ENCODE data around the gene DPYSL3.
"Not testable (repeated sequence)": the region's sequence is repeated elsewhere in the genome, so short reads cannot be mapped to it uniquely, and the experiment has no call there.

The DPYSL3 gene

DNA sequence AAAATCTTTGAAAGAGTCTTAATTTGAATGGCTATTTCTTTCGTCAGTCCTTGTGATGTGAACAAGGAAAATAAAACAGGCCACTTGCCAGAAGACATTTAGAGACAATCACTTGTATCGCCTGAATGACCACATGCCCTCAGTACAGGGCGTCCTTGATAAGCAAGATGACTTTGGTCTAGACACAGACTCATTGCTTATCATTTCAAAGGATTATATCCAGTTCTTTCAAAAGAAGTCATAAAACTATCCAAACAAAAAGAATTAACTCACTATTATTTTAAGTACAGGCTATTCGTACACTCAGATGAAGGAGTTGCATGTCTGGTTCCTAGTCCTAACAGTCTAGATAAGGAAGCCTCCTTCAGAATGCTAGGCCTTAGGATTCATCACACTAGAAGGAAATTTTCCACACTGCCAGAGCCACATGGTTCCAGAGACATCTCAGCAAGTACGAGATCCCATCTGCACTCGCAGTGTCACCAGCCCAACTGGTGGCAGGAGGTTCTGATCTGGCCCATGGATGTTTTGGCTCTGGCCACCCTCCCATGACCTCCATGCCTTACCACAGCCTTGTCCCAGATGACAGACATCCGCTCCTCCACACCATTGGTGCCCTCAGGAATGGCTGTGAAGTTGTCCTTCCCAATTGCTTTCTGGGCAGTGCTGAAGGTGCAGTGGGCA is 109.6 kb downstream of the DPYSL3 start:
- no peak for ATAC-seq

DNA sequence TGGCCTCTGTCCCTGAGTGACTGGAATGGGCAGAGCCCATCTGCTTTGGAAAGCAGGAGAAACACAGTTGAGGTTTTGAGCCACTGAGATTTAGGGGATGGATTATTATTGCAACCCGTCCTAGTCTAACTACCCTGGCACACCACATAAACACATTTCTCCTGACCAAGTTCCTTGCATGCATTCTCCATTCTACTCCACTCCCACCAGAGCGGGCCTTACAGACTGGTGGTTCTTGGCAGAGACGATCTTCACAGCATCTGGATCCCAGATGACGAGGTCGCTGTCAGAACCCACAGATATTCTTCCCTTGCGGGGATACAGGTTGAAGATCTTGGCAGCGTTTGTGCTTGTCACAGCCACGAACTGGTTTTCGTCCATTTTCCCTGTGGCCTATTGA is 111.0 kb downstream of the DPYSL3 start:
- ATAC-seq, result no peak

DNA sequence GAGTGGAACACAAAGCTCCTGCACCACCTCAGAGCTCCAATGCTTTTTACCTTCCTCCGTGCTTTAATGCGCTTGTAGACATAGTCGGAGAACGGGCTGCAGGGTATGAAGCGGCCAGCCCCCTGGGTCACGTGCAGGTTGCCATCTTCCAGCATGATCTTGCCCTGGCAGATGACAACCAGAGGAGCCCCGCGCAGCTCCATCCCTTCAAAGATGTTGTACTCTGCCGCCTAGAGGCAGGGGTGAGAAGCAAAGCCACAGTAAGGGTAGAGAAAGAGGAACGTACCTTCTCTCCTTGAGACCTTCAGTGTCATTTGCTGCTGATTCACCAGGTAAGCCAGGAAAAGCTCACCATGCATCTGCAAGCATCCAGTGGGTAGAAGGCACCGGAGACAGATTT is 112.3 kb downstream of the DPYSL3 start:
- ATAC-seq, result no peak

DNA sequence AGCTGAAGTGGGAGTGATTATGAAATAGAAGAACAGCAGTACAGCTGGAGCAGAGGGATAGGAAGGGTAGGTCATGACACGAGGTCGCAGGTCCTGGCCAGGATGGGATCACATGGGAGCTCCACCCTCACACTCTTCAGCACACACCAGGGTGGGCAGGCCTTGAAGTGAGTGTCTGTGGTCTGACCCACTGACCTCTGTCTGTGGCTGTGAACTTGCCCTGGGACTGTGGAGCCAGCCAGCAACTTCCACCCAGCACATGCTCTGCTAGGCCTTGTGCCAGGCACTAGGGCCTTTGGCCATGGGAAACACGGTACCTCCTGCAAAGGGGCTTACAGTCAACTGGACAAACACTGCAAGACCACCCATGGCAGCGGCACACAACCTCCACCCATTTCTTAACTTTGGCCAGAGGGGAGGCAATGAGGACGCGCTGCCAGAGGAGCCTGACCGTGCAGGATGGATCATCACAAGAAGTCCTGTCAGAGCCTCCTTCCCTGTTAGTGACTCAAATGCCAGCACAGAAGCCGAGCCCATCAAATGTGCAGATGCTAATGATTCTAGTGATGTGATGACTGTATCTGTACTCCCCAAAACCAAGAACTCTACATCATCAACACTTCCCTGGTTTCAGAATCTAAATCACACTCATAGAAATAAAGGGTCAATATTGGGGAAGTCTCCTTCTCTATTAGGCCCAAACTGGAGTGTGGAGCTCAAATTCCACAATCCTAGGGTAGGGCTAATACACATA is 113.6 kb downstream of the DPYSL3 start:
- no peak for ATAC-seq

DNA sequence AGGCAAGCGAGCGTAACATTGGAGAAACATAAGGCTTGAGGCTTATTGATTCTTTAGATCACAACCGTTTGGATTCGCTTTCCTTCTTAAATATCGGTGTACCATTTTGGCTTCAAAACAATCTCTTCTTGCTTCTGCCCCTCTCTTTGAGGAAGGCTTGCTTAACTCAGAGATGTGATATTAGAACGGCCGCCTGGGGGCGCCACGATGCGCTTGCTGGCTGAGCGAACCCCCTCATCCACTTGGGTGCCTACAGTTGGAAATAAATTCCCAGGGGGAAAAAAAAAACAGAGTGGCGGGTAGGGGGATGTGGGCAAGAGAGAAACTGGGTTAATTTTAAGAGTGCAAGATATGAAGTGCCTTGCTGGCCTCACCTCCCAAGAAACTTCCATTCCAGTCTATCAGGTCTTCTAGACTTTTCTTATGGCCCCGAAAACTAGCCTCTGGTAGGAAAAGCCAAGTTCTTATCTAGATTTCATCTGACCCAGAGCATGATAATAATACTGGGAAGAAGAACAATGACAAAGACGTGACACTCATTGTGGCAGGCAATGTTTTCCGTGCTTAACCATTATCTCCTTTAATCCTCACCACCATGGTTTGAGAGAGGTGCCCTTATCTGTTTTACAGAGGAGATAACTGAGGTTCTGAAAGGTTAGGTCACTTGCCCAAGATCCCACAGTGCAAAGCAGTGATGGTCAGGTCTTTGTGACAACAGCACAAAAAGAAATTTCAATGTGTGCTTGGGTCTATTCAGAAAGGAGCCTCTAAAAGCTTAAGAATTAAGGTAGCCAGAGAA is 115.8 kb downstream of the DPYSL3 start:
- no peak for ATAC-seq

DNA sequence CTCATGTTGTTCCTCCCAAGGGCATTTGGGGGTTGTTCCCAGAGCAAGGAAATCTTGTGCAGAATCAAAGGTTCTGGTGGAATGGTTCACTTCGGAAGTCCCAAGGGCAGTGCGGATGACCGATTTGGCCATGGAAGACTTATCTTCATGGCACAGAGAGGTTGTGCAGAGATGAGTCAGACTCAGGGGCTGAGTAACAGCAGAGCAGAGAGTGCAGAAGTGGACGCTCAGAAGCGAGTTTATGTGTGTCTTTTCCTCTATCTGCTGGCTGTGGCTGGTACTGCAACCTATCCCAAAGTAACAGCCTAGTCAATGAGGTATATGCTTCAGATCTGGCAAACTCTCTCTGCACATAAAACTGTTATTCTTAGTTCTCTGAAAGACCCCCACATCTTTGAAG is 118.1 kb downstream of the DPYSL3 start:
- ATAC-seq, result no peak

DNA sequence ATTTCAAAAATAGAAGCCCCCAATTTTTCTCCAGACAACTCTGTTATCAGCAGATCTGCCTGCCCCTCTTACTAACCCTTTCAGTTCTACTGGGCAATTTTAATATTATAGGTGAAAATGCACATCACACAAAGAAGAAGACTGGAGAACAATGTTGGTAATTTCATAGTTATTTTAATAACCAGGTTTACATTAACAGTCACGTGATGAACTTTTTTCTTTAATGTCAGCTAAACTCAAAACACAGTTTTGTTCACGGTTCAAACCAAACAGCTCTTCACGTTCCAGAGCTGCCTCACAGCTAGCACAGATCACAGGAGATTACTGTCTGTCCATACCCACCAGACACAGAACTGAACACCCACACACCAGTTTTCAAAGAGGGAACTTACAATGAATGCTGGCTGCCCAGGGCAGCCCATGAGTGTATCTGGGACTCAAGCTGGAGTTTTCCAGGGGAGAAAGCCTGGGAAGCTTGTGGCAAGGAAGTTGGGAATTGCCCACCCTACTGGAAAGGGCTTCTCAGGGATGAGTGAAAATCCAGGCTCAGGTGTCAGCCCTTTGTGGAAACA is 119.1 kb downstream of the DPYSL3 start:
- no peak for ATAC-seq

DNA sequence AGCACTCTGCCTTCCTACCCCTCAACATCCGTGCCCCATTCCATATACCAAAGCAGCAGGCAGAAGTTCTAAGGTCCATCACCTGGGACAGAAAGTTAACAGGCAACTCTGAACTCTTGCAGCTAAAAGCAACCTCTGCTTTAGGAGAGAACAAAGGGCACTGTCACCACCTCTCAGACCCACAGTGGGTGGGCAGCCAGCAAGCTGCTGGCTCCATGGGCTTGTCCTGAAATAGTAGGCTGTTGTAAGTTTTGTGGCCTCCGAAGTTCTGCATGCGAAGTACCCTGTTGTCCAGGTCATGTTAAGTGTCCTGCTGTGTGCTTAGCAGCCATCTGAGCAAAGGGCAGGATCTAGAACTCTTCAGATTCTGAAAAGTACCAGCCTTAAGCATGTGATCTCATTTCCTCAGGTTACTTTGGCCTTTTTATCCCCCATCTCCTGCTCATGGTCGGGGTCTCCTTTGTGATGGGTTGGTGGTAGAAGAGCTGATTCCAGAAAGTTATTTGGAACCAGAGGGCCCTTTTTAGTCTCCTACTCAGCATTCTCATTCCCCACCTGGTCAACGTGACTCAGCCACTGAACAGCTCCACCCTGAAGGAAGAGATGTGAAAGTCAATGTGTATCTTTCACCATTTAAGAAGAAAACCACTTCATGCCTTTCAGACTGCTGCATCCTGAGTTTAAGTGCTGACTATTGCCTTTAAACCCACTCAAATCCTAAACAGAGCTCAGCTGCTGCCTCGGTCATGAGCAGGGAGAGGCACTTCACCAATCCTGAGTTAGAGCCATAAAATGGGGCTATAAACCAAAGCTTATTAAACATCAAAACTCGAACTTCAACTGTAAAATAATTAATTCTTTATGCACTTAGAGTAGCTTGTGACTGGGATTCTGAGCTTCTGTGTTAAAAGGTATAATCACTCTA is 121.4 kb downstream of the DPYSL3 start:
- ATAC-seq, result no peak

DNA sequence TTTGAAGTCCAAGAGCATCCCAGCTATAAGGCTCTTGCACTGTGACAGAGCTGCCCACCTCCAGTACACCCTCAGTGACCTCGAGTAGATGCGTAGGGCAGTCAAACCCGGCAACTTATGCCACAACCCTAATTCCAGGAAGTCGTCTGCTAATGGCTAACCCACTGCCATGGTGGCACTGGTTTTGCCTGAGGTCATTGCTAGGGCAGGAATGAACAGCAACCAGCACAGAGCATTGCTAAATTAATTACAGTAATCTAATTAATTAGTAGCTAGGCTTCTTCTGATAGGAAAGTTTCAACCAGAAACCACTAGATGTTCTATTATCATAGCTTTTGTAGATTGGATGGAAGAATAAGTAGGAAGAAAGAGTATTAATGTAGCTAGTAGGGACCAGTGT is 122.8 kb downstream of the DPYSL3 start:
- ATAC-seq, result no peak

DNA sequence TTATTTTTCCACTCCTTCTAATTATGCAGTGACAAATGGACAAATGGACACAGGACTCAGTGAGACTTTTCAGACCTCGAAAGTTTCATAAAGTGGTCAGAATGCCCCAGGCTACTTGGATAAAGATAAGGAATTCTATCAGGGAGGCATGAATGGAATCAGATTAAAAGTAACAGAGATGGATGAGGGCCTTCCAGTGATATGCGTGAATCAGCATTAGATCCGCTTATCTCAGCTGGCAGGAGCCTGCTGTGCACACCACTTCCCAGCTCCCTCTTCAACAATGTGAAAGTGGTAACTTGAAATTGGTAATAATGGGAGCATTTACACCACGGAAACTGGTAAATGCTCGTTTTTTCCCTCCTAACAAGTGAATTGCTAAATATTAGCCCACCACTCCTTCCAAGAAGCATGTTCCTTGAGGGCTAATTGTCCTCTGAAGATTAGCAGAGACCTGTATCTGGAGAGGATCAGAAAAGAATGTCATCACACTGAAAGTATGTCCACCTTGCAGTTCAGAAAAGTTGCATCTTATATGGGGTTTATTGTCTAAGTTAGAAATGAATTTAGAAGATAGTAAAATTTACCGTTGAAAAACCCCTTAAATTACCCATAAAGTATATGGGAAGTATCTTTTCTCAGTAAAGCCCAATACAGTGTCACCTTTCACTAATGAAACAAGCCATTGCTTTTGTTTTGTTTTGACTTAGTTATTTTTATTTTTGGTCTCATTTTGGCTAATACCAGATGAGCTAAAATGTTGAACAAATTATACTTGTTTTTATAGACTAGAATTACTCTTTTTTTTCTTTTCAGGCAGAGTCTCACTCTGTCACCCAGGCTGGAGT is 125.3 kb downstream of the DPYSL3 start:
- no peak for ATAC-seq

DNA sequence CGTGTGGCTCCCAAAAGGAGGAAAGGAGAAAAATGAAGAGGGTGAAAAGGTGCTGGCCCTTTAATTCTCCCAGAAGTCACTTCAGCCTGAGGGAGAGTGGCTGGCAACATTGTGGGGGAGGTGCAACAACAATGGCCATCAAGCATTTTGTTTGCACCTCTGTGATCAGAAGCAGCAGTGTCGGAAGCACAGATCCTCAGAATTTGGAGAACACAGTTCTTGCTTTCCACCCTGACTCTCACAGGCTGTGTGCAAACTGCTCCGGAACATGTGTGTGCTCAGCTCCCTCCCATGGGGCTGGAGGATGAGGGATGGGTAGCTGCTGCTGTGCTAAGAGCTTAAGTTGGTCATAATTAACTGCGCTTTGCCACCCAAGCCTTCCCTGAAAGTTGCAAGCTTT is 127.1 kb downstream of the DPYSL3 start:
- no peak for ATAC-seq

DNA sequence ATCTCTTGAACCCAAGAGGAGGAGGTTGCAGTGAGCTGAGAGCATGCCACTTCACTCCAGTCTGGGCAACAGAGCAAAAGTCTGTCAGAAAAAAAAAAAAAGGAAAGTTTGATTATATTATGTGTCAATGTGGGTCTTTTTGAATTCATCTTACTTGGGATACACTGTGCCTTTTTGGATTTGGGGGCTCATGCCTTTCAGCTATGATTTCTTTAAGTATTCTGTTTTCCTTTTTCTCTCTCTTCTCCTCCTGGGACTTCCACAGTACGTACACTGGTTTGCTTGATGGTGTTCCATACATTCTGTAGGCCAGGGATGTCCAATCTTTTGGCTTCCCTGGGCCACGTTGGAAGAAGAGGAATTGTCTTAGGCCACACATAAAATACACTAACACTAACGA is 128.3 kb downstream of the DPYSL3 start:
- ATAC-seq, result no peak

DNA sequence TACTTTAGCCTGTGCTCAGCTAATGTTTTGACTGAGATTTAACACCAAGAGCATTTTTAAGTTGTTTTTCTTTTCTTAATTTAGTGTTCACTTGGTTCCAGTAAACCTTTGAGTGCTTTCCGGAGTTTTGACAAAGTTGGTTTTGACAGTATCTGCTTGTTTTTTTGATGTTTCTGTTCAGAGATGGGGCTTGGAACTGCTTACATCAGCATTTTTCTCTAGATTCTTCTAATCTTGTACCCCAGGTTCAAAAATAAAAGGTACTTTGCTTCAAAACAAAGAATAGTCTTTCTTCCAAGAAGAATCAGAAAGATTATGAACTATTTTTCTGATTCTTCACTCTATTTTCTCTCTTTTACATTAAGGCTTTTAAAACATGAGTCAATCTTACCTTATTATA is 132.2 kb downstream of the DPYSL3 start:
- ATAC-seq, result no peak

DNA sequence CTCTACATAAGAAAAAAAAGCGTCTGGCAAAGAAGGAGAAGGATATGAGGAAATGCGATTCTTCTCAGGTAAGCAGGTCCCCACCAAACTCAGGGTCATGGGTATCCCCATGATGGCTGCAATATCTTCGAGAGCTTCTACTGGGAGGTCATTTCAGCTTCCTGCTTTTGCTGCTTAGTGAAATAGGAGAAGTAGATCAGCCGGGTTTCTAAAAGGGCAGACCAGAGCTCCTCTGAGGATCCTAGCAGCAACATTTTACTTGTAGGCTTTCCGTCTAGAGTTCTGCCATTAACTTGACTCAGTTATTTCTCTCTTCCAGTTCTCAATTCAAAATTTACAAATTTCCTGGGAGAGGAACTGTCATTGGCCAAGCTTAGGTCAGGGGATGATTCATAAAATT is 134.7 kb downstream of the DPYSL3 start:
- no peak for ATAC-seq

DNA sequence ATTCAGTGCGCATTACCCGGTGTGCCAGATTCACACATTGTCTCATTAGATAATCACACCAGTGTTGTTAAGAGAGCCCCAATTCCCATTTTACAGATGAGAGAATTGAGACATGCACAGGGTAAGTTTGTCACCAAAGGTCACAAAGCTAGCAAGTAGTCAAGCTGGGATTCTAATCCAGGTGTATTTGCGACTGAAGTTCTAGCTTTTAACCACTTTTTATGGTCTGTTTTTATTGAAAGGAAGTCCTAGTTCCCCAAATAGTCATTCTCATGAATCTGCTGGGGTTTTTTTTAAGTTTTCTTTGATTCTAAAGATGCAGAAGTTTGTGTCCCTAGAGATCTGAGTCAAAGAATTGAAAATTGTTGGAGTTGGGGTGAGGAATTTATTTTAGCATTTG is 136.5 kb downstream of the DPYSL3 start:
- ATAC-seq, result no peak

DNA sequence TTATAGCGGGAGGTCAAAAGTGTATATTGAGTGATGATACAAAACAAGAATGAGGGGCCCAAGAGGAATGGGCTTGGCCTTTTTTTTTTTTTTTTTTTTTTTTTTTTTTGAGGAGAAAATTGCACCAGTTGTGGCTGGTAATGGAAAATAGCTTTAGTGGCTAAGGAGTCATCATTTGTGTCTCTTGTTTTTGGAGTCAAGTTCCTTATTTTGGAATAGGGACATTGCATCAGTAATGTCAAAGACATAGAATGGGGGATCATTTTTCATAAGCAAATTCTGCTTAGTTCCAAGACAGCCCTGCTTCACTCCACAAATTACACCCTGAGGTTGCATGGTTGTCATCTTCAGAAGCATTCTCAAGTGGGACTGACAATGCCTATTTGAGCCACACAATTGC is 137.7 kb downstream of the DPYSL3 start:
- no peak for ATAC-seq

DNA sequence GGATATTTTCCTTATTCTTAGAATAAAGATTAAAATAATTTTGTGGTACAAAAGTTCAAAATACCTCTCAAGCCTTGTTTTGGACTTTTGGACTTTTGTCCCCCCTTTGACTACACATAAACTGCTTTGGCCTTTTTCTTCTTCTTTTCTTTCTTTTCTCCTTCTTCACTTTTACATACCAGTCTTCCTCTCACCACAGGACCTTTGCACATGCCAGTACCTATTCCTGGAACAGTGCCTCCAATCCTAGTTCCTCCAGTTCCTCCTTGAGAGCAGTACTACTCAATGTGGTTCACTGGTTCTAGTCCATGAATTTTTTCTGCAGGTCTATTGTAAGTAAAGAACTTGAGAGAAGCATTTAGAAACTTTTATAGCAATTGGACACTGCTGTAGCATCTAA is 138.6 kb downstream of the DPYSL3 start:
- ATAC-seq, result no peak

DNA sequence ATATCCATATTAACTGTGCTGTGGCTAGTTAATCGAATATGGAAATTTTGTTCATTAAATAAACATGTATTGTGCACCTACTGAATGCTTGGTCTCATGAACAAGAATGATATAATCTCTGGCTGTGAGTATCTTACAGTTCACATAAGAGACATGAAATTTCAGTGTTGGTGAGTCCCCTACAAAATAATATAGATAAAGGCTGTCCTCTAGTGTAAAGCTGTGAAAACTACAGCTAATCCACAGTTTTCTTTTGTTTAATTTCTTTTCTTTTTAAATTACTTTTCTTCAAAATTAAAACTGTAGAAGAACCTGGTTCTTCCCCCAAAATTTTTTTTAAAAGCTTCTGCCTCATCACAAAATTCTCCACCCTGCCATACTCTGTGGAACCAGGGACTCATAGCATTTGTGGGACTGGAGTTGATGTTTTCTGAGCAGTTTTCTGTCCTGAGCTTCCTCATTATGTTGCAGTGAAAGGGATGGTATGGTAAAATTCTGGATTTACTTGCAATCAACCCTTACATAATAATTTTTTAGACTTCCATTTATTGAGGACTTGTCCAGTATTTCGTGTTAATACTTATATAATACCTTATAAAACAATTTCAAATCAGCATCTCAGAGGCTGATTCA is 140.0 kb downstream of the DPYSL3 start:
- ATAC-seq, result no peak

DNA sequence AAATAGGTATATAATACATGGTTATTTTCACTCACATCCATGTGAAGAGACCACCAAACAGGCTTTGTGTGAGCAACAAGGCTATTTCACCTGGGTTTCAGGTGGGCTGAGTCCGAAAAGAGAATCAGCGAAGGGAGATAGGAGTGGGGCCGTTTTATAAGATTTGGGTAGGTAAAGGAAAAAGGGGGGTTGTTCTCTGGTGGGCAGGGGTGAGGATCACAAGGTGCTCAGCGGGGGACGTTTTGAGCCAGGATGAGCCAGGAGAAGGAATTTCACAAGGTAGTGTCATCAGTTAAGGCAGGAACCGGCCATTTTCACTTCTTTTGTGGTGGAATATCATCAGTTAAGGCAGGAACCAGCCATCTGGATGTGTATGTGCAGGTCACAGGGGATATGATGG is 142.5 kb downstream of the DPYSL3 start:
- not testable (repeated sequence) for ATAC-seq

DNA sequence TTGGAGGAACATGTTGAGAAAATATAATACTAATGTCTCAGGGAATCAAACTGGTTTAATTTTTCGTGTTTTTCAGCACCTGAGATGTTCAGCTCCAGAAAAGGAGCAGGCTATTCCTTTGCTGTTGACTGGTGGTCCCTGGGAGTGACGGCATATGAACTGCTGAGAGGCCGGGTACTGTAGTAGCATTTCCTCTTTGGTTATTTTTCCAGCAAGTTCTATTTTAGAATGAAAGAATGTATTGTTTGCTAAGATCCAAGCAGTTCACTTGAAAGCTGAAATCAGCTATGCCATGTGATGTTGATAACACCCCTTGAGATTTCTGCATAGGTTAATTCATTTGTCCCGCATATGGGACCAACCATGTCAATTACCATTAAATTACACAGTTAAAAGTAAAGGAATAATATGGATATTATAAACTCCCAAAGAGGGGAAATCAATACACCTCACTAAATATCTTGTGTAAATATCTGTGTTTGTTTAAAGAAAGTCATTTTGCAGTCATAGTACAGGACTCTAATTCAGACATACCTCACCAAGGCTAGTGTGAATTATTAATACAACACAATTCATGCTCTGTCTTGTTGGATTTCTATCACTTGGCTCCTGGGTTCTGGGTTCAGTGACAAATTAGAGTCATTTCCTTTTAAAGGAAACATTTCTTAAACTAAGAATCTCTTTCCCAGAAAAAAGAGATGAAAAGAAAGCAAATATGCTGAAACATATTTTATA is 148.3 kb downstream of the DPYSL3 start:
- ATAC-seq, result no peak

Measured in activated CD4-positive, CD25-positive, alpha-beta regulatory T cell treated with anti-CD3 and anti-CD28 coated beads, Interleukin-2, amount 50 U/mL, for 24 hours (primary cell).